ENCODE data around the gene CYP2C18.
"Not testable (repeated sequence)": the region's sequence is repeated elsewhere in the genome, so short reads cannot be mapped to it uniquely, and the experiment has no call there.

Gene CYP2C18

DNA sequence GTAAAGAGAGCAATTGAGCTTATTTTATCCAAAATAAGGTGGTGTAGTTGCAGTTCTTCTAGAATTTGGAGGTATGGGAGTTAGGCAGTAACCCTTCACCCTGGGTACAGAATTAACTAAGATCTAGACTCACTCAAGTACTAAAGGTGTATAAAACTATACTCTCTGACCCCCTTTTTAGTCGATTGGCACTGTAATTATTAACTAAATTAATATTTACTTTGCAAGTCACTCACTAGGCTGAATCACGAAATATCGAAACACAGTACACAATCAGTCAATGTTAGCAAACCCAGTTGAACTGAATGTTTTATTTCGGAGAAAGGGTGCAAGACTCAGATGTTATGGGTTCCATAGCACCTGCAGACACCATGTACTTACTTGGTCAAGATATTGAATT, 64.3 kb downstream of the CYP2C18 start:
- DNase-seq = no peak

DNA sequence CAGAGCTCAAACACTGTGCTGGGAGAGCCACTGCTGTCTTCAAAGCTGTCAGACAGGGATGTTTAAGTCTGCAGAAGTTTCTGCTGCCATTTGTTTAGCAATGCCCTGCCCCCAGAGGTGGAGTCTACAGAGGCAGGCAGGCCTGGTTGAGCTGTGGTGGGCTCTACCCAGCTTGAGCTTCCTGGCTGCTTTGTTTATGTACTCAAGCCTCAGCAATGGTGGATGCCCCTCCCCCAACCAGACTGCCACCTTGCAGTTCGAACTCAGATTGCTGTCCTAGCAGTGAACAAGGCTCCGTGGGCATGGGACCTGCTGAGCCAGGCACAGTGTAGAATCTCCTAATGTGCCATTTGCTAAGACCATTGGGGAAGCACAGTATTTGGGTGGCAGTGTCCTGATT, 74.4 kb downstream of the CYP2C18 start:
- no peak for DNase-seq

DNA sequence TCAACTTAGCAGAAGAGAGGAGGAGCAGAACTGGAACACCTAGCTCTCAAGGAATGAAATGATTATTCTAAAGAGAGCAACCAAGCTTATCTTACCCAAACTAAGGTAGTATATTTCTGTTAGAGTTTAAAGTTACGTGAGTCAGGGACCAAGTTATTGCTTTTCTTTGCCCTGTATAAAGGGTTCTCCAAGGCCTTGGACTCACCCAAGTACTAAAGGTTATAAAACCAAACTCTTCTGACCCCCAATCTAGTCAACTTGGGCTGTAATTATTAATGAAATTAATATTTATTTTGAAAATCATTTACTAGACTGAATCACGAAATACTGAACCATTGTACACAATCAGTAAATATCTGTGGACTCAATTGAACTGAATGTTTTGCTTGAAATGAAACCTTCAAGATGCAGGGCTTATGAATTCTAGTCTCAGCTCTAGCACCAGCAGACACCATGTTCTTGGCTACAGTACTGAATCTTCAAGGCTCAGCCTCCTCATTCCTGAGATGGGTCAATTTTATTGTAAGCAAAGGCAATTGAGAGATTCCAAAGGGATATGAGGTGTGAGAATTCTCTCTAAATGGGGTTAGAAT, 77.2 kb downstream of the CYP2C18 start:
- no peak for DNase-seq

DNA sequence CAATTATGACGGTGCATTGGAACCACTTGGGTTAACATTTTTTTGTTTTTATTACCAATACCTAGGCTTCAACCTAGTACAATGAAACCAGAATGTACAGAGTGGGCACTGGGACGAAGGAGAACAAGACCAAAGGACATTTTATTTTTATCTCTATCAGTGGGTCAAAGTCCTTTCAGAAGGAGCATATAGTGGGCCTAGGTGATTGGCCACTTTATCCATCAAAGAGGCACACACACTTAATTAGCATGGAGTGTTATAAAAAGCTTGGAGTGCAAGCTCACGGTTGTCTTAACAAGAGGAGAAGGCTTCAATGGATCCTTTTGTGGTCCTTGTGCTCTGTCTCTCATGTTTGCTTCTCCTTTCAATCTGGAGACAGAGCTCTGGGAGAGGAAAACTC, 78.9 kb downstream of the CYP2C18 start, which contains the start of gene CYP2C19:
Gene CYP2C19, plus strand, starts transcription at position 289 of the 400 bp plus-strand sequence. Its CDS starts 25 bp downstream, at position 314.
- no peak for DNase-seq

DNA sequence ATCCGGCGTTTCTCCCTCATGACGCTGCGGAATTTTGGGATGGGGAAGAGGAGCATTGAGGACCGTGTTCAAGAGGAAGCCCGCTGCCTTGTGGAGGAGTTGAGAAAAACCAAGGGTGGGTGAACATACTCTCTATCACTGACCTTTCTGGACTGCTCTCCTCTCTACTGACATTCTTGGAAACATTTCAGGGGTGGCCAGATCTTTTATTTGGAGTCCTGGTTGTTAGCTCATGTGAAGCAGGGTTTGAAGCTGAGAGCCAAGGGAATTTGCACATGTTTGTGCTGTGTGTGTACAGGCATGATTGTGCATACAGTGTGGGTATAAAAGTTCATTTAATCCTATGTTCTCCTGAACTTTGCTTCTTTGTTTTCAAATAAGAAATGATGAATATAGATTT, 91.9 kb downstream of the CYP2C18 start:
- DNase-seq = not testable (repeated sequence)

DNA sequence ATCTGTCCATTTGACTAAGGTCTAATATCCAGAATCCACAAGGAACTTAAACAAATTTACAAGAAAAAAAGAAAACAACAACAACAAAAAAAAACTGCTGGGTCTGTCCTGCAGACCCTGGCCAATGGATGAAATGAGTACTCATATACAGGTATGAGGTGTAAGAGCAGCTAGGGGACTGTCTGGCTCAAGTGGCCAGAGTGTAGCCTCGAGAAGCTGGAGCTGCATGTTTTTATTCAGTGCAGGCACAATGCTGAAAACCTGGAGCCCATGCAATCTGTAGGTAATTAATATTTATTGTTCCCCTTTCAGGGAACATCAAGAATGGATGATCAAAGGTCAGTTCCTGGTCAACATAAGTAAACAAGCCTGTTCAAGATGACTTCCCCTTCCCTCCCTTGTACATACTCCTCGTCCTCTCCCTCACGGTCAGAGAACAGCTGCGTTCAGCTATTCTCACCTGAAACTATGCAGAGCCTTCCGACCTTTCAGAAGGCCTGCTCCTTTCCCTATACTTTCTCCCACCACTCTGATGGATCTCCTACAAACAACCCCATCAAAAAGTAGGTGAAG, 94.4 kb downstream of the CYP2C18 start:
- DNase-seq = no peak

DNA sequence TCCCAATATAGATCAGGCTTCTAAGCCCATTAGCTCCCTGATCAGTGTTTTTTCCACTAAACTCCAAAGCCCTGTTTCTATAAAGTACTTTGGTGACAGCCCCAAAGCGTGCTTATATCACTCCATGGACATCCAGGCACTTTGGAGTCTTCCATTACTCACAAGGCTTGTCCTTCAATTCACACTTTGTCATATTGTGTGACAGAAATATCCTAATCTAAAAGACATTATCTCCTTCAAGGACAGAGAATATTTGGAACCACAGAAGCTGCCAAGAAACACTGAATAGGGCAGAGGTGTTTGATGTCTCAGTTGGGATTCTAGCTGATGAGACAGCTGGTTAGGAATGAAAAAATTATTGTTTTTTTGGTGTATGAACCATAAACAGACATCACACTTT, 97.3 kb downstream of the CYP2C18 start:
- DNase-seq = no peak

DNA sequence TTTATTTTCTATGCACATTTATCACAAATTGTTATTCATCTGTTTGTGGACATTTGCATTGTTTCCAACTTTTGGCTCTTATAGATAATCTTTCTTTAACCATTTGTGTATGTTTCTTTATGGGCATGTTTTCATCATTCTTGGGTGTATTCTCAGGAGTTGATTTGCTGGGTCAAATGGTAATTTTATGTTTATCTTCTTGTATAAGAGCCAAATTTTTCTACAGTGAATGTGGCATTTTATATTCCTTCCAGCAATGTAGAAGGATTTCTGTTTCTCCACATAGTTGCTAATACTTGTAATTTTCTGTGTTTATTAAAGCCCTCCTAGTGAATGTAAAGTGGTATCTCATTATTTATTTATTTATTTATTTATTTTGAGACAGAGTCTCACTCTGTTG, 100.7 kb downstream of the CYP2C18 start:
- no peak for DNase-seq

DNA sequence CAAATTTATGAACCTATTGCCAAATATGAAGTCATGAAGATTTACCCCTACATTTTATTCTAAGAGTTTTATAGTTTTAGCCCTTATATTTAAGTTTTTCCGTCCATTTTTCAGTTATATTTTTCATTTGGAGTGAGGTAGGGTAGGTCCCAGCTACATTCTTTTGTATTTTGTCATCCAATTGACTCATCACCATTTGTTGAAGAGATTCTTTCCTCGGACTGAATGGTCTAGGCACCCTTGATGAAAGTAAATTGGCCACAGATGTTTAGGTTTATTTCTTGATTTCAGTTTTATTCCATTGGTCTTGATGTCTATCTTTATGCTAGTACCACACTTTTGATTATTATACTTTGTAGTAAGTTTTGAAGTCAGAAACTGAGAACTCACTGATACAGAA, 101.7 kb downstream of the CYP2C18 start:
- DNase-seq = no peak

Measured in NCI-H1092 treated with DMSO at 0.1 percent for 48 hours (cell line).